HG03558 (cell line): Measurements from ENCODE around the gene SIRT6.
"Not testable (repeated sequence)": the region's sequence is repeated elsewhere in the genome, so short reads cannot be mapped to it uniquely, and the experiment has no call there.

Experiments used
- ATAC-seq: cut with Tn5 transposase; IDR thresholded peaks from one replicate; pipeline ENCODE4 v1.9.1; 2021; ENCODE audit warnings: moderate number of reproducible peaks; ENCODE audit not compliant: unreplicated experiment; ENCODE audit errors: extremely low read depth

SIRT6 gene

DNA sequence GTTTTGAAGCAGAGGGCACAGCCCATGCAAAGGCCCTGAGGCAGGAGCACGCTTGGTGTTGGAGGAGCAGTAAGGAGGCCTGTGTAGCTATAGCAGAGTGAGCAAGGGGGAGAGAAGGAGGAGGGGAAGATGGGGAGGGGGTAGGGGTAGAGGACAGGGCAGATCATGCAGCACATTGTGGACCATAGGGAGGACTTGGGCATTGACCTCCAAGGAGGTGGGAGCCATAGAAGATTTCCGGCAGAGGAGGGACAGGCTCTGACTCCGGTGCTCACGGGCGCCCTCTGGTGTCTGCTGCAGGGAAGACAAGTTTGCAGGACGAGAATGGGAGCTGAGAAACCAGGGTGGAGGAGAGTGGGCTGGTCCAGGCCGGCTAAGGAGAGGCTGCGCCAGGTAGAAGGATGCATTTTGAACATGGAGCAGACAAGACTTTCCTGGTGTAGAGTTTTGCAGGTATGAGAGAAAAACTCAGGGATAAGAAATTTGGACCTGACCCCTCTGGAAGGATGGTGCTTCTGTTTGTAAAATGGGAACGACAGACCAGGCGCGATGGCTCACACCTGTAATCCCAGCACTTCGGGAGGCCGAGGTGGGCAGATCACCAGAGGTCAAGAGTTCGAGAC is 42.6 kb downstream of the SIRT6 start:
- ATAC-seq, result no peak

DNA sequence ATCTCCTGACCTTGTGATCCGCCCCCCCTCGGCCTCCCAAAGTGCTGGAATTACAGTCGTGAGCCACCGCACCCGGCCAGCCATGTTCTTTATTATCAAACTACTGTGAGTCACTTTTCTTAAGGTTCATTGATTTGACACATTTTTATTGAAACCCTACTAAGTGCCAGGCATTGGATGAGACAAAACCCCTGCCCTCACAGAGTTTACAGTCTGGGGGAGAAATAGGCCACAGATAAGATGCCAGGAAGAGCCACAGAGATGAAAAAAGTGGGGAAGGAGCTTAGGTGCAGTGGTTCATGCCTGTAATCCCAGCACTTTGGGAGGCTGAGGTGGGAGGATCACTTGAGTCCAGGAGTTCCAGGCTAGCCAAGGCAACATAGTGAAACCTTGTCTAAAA is 43.9 kb downstream of the SIRT6 start:
- ATAC-seq, result no peak

DNA sequence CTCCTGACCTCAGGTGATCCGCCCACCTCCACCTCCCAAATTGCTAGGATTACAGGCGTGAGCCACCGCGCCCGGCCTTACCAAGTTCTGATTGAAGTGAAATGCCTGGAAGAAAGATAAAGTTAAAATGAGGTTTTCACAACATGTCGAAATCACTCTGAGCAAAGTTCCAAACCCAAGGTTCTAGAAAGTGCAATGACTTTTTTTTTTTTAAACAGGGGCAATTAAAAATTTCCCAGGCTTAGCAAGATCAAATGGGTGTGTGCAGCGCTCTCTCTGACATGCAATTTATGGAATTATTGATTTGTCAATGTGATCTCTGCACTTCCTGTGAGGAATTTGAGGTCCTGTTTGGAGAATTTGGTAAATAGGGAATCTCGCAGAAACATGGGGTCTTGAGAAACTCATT is 45.7 kb downstream of the SIRT6 start:
- ATAC-seq, result no peak

DNA sequence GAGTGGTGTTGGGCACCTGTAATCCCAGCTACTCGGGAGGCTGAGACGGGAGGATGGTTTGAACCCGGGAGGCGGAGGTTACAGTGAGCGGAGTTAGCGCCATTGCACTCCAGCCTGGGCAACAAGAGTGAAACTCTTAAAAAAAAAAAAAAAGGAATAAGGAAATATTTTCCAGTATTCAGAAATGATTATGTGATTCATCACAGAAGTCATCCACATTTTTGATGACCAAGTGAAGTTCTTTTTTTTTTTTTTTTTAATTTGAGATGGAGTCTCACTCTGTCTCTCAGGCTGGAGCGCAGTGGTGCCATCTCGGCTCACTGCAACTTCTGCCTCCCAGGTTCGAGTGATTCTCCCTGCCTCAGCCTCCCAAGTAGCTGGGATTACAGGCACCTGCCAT is 47.0 kb downstream of the SIRT6 start:
- ATAC-seq, result not testable (repeated sequence)

DNA sequence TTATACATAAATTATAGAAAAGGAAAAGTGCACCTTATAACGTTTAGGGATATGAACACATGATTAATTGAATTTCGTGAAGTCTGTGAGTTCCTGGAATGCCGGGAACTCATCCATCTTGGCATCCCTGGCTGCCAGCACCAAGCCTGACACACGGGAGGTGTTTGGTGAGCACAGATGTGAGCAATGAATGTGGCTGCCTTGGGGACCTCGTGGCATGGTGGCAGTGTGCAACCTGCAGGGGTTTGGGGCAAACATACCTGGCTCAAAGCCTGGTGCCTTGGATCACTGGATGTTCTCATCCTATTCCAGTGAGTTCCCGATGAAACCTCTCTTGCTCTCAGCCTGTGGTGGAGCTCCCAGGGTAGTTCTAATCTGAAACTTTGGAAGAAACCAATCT is 48.0 kb downstream of the SIRT6 start:
- ATAC-seq, result no peak

DNA sequence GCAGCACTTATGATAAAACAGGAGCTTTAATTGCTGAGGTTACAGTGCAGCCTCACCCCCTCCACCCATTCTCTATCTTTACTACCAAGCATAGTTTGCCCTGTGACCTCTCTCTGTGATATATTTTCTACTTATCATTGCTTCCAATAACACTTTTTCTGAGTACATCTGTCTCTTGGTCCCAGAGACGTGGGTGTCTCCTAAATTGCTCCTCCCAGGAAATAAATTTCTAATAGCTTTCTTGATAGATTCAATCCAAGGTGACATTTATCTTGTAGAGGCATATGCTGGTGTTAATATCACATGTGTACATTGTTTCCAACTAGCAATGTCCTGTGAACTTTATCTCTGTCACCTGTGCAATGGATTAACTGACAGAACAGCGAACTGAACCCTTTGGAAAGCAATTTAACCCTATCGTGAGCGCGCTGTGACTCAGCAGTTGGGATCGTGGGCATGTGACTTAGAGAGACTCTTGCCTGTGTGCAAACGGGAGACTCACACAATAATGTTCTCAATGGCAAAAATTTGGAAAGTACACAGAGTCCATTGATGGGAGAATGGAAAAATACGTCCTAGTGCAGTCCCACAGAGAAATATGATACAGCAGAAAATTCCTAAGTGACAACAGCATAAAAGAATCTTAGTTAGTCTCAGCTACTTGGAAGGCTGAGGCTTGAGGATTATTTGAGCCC is 51.5 kb downstream of the SIRT6 start:
- ATAC-seq, result no peak

DNA sequence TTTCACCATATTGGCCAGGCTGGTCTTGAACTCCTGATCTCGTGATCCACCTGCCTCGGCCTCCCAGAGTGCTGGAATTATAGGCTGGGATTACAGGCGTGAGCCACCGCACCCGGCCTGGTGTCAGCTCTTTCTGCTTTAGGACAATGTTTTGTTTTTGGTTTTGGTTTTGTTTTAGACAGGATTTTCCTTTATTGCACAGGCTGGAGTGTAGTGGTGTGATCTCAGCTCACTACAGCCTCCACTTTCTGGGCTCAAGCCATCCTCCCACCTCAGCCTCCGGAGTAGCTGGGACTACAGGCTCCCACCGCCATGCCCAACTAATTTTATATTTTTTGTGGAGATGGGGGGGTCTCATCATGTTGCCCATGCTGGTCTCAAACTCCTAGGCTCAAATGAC is 53.3 kb downstream of the SIRT6 start:
- ATAC-seq, result not testable (repeated sequence)

DNA sequence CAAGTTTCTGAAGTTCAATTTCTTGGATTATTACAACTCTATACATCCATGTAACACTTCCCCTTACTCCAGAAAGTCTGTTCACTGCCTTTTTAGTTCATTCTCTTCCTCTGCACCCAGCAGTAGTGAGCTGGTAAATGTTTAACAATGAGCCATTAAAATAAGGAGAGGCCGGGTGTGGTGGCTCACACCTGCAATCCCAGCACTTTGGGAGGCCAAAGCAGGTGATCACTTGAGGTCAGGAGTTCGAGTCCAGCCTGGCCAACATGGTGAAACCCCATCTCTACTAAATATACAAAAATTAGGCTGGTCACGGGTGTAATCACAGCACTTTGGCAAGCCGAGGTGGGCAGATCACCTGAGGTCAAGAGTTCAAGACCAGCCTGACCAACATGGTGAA is 55.0 kb downstream of the SIRT6 start:
- not testable (repeated sequence) for ATAC-seq

DNA sequence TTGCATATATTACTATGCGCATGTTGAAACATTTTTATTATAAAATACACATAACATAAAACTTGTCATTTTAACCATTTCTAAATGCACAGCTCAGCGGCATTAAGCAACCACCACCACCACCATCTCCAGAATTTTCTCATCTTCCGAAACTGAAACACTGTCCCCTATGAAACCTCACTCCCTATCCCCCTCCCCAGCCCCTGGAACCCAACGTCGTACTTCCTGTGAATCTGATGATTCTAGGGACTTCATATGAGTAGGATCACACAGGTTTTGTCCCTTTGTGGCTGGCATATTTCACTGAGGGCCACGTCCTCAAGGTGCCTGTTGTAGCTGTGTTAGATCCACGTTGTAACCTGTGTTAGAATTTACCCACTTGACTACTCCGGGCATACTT is 57.7 kb downstream of the SIRT6 start:
- no peak for ATAC-seq
